HL-60/S4 (cell line): ENCODE measurements around the gene C16orf74.

ENCODE experiments used
- in situ Hi-C: fragments of 300-500 bp; cut with MboI; formaldehyde crosslinking; loops from 2 replicates; pipeline ENCODE4 v1.14.3; 2022; ENCODE audit warnings: low sequenced_read_pairs

The C16orf74 gene

DNA sequence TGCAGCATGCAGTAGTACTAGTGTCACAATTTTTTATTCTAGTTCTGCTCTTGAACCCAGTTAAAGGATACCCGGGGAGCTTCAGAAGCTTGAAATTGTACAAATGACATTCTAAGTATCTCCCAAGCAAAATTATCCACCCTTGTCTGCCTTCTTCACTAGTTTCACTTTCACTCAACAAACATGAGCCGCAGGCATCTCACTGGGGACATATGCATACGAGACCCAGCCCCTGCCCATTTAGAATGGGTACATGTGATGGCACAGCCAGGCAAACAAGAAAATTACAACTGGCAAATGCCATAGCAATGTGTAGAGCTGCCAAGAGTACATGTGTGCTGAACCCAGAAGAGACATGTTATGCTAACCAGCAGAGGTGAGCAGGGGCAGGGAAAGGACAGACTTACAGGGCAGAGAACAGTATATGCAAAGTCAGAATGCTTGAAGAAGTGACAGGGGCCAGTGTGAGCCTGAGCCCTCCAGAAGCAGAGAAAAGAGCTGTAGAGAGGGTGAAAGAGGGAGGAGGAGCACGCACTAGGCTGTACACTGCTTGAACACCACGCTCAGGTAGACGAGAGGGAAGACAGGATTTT lies 70.4 kb downstream of the C16orf74 start:
- in situ Hi-C loops = loop anchor here (25.0 kb wide), 1 partner anchor 107 kb away; the partner anchor contains the start of genes COX4I1 and EMC8

DNA sequence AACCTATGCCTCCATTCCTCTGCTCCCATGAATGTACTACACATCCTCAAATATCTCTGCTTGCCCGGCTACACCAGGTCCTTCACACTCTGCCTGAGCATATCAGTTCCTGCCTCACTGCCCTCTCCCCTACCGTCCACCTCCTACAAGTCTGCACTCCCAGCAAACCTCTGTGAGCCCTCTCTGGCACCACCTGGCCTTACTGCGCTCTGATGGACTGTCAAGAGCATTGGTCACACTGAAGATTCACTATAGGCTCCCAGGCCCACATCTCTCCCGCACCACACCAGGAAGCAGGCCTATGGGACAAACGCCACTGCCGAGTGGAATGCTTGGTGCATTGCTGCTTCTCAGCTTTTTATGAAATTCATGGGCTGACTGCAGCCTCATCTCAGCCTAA lies 71.0 kb downstream of the C16orf74 start:
- in situ Hi-C loops = loop anchor here (25.0 kb wide), 1 partner anchor 107 kb away; the partner anchor contains the start of genes COX4I1 and EMC8

DNA sequence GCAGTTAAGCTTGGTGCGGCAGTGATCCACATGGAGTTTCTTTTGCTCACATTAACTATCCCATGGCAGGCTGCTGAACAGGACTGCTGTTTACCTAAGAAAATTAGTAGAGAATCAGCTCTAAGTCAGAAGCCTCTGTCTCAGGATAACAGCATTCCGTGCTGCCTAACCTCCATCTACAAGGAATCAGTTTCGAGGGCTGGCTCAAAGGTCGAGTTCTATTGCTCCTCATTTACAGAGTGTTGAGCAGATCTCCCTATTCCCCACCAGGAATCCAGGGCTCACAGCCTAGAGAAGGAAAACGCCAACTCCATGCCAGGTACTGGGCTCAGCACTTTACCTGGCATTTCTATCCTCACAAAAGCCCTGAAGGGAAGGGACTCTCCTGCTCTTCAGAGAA lies 72.1 kb downstream of the C16orf74 start:
- in situ Hi-C loops = loop anchor here (25.0 kb wide), 1 partner anchor 108 kb away; the partner anchor contains the start of genes COX4I1 and EMC8

DNA sequence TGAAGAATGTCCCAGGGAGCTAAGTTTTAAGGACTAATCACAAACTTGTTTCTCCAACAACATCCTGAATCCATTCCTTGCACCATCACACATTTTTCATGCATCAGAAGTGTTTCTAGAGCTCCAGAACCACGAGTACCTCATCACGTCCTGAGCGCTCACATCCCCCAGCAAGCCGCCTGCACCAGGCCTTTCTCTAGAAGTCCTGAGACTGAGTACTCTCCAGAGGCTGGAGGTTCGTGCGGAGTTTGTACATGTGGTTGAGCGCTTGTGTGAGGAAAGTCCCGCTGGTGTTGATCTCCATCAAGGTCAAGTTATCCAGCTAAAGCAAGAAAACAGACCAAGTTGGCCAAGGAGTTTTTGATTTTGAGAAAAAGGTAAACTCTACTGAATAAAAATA lies 72.9 kb downstream of the C16orf74 start:
- in situ Hi-C loops = loop anchor here (25.0 kb wide), 1 partner anchor 109 kb away; the partner anchor contains the start of genes COX4I1 and EMC8

DNA sequence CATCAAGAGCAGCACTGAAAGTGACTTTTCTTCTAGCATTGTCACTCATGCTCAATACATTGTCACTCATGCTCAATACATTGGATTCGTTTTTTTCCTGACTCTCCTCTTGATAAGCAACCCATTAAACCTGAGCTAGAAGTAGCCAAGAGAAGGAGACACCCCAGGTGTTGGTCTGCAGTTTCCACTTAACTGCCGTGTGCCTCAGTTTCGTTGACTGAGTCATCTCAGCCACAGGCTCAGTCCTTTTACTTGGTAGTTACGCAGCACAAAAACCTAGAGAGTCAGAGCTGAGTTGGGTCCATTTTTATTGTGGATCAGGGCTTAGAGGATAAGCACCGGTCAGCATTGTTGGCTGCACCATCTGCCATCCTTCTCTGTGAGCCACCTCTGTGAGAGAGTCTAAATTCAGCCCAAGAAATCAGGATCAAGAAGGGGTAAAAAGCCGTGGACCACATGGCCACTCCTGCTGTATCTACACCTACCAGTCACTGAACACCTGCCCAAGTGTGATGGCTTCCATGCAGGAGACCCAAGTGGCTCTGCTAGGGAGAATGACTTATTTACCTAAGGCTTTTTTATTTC lies 73.4 kb downstream of the C16orf74 start:
- in situ Hi-C loops = loop anchor here (25.0 kb wide), 1 partner anchor 110 kb away; the partner anchor contains the start of genes COX4I1 and EMC8

DNA sequence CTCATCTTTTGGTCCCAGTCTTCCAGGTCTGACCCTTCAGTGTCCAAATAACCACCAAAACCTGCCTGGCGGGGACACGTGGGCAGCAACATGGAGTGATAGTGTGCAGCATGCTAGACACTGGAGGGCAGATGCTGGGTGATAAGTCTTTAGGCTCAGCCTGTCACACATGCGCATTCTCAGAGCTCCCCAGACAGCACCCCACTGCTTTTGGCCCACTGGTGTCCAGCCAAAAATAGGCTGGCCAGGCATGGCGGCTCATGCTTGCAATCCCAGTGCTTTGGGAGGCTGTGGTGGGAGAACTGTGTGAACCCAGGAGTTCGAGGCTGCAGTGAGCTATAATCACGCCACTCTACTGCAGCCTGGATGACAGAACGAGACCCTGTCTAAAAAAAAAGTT lies 74.4 kb downstream of the C16orf74 start:
- in situ Hi-C loops = loop anchor here (25.0 kb wide), 1 partner anchor 111 kb away; the partner anchor contains the start of genes COX4I1 and EMC8

DNA sequence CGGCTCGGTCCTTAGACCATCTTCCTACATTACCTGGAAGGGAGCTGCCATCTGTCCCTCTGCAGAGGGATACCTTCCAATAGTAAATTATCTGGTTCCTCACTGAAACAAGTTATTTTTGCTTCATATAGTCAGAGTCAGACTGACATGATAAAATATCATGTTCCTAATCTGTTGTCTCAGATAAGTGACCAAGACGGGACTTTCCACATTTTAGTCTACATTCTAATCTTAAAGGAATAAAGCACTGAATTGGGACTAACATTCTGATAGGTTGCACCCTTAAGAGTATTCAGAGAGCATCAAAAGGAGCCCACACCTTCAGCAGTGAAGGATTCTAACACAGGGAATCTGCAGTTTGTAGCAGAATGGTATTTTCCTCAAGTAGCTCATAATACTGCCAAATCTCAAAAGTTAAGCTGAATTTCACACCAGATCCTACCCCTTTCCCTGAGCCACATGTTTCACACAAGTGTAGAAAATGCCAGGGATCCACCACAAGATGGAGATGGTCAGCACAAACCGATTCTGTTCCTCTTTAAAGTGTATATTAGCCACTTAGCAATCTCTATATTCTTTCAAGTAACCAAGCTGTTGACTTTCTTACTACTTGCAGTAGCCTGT lies 75.5 kb downstream of the C16orf74 start:
- in situ Hi-C loops = loop anchor here (25.0 kb wide), 1 partner anchor 112 kb away; the partner anchor contains the start of genes COX4I1 and EMC8

DNA sequence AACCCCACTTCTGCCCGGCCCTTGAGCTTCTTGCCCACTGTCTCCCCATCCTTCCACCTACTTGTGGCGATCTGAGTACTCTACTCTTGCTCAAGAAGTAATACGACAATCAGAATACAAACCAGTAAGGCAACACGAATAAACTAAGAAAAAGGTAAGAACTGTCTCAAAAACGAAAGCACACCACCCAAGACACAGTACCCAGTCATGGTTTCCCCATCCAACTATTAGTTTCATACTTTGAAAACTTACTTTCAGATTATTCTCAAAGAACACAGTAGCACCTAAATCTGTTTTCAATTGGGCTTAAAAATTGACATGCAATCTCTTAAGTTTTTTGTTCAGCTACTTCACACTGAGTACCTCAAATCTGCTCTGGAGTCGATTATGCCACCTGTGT lies 76.1 kb downstream of the C16orf74 start:
- in situ Hi-C loops = loop anchor here (25.0 kb wide), 1 partner anchor 112 kb away; the partner anchor contains the start of genes COX4I1 and EMC8

GRCh38 chr16:85674418-85674755 lies 76.5 kb downstream of the C16orf74 start:
- in situ Hi-C loops = no loop called here

GRCh38 chr16:85673529-85674417 lies 77.1 kb downstream of the C16orf74 start:
- in situ Hi-C loops = no loop called here

DNA sequence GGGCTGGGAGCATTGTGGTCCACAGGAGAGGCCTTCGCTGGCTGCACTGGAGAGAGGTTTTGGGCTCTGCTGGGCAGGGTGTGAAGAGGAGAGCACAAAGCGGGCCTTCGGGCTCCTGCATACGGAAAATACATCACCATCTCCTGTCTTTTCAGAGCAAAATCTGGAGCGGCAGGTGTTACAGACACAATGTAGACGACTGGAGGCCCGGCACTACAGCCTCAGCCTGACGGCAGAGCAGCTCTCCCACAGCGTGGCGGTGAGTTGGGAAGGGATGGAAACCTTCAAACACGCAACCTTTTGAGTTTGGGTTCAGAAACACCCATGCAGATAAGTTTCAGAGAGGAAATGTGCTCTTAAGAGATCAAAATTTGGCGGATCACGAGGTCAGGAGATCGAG lies 80.1 kb downstream of the C16orf74 start:
- in situ Hi-C loops = no loop called here

DNA sequence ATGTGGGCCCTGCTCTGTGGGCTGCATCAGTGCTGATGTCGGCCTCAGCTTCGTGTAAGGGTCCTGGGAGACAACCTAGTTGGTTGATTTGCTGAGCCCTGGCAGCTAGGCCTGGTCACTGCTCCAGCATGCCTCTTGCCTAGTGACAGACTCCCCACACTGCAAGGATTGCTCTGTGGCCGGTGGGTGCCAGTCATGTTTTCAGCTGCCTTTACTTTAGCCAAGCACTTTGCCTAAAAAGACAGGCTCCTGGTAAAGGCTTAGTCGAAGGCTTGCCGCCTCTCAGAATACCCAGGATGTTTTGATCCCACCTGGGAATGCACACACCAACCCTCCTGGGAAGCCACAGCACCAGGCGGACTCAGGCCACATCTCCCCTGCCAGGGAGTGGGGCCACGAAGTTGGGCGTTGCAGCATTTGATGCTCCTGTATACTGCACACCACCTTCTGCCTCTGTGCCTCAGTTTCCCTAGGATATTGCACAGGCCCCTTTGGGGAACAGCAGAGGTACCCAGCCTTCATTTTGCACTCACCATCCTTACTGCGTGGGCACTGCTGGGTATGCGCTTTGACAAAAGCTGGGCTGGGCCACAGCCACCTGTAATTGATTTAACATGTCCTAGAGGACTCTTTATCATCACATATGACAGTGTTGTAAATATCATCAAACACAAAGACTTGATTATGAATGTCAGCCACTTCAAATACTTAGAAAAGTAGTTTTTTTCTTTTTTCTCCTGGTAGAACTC lies 82.0 kb downstream of the C16orf74 start:
- in situ Hi-C loops = no loop called here

DNA sequence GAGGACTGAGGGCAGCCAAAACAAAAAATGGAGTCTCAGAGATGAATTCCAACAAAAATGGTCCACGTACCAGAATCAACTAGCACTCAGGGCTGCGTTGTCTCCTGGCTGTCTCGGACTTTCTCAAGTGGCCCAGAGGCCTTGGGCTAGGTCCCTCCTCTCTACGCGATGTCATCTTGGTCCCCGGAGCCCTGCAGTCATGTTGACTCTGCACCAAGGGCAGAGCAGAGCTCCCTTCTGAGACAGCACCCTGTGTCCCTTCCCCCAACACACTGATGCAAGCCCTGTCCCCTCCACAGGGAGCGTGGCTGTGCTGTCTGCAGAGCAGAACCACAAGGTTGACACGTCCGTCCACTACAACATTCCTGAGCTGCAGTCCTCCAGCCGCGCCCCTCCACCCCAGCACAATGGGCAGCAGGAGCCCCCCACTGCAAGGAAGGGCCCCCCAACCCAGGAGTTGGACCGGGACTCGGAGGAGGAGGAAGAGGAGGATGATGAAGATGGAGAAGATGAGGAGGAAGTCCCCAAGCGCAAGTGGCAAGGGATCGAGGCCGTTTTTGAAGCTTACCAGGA lies 83.0 kb downstream of the C16orf74 start:
- in situ Hi-C loops = no loop called here

DNA sequence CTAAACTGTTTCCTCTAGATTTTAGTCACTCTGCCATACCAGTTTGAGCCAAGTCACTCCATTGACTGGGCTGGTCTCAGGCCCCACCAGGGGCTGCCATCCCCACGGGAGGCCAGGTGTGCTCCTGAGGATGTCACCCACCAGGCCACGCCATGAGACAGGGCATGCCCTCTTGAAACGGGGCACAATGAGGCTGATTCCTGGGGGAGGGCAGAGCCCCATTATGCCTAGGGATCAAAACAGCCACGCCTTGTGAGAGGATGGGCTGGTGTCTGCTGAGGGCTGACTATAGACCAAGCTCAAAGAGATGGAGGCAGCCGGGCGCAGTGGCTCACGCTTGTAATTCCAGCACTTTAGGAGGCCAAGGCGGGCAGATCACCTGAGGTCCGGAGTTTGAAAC lies 83.6 kb downstream of the C16orf74 start:
- in situ Hi-C loops = no loop called here

DNA sequence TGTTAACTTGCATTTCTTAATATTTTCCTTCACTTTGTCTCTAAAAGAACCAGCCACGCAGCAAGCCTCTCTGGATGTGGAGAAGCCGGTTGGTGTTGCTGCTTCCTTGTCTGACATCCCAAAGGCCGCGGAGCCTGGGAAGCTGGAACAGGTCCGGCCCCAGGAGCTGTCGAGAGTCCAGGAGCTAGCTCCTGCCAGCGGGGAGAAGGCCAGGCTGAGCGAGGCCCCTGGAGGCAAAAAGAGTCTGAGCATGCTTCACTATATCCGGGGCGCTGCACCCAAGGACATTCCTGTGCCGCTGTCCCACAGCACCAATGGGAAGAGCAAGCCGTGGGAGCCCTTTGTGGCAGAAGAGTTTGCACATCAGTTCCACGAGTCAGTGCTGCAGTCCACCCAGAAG lies 85.0 kb downstream of the C16orf74 start:
- in situ Hi-C loops = no loop called here

DNA sequence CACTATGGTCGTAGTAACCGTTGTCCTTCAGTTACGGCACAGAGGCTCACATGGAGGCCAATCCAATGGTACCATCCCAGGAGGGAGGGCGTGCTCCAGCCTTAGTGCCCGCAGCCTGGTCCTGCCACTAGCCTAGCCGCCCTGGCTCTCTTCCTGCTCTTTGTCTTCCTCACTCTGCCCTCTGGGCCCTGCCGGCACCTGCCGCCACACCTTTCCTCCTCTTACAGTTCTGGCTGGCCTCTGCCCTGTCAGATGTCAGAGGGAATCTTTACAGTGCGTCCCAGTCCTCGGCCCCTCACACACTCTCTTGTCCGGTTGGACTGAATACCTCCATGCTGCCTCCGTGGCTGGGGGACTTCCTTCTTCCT lies 85.5 kb downstream of the C16orf74 start:
- in situ Hi-C loops = no loop called here

GRCh38 chr16:85664580-85665372 lies 86.1 kb downstream of the C16orf74 start:
- in situ Hi-C loops = no loop called here

GRCh38 chr16:85663891-85664321 lies 87.0 kb downstream of the C16orf74 start:
- in situ Hi-C loops = no loop called here
